ENCODE results near the gene NDFIP2.
A peak's percentile ranks its signal among the peaks of the same experiment; 100 is the strongest.

Gene NDFIP2, protein sequence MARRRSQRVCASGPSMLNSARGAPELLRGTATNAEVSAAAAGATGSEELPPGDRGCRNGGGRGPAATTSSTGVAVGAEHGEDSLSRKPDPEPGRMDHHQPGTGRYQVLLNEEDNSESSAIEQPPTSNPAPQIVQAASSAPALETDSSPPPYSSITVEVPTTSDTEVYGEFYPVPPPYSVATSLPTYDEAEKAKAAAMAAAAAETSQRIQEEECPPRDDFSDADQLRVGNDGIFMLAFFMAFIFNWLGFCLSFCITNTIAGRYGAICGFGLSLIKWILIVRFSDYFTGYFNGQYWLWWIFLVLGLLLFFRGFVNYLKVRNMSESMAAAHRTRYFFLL

DNA sequence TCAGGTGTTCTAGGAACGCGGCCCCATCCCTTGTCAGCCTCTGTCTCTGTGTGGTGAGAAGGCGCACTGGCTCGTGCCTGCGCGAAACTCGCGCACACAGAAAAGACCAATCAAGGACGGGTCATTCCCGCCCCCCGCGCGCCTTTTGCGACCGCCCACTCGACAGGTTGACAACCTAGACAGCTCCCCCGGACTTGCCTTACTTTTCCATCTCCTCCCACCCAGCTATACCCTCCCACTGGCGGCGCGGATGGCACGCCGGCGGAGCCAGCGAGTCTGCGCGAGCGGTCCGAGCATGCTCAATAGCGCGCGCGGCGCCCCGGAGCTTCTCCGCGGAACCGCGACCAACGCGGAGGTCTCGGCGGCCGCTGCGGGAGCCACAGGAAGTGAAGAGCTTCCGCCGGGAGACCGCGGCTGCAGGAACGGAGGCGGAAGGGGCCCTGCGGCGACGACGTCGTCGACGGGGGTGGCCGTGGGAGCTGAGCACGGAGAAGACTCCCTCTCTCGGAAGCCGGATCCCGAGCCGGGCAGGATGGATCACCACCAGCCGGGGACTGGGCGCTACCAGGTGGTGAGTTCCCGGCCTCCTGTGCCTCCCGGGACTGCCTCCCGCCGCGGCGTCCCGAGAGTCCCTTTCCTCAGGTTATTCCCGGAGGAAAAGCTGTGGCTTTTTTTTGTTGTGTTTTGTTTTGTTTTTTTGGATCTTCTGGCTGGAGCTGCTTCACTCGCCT is at the start of gene NDFIP2:
Gene NDFIP2 (plus strand): TSS at position 202 of the 731 bp plus-strand sequence. CDS start 49 bp downstream, at position 251.
- Histone ChIP-seq H4K20me1 (ENCODE audit: insufficient read depth) (no peaks in the 10 kb centered on the region), H3K27me3 (ENCODE audit: insufficient read depth, low read depth) (no peaks in the 10 kb centered on the region), H3K36me3 (ENCODE audit: insufficient read depth) (no peaks in the 10 kb centered on the region), H3K9ac (peak within 1 kb of the TSS; percentile 42; the same call in 1 of the 2 replicates), H3K4me2 (peak within 1 kb of the TSS; percentile 86), H3K4me1 (ENCODE audit: low read depth, poor library complexity, severe bottlenecking) (peaks cover 8% of the 10 kb centered on the region), H2AFZ (ENCODE audit: low read depth) (peak within 1 kb of the TSS; percentile 75), H3K4me3 (IDR thresholded peaks at IDR 0.05; ENCODE audit: insufficient read depth, low read depth, low read length) (no peak within 1 kb of the TSS), H3K79me2 (ENCODE audit: insufficient read depth, low read depth) (peaks cover 6% of the 10 kb centered on the region; the same call in 1 of the 2 replicates), H3K27ac (no peak within 1 kb of the TSS)
- TF ChIP-seq, protein P1, sequence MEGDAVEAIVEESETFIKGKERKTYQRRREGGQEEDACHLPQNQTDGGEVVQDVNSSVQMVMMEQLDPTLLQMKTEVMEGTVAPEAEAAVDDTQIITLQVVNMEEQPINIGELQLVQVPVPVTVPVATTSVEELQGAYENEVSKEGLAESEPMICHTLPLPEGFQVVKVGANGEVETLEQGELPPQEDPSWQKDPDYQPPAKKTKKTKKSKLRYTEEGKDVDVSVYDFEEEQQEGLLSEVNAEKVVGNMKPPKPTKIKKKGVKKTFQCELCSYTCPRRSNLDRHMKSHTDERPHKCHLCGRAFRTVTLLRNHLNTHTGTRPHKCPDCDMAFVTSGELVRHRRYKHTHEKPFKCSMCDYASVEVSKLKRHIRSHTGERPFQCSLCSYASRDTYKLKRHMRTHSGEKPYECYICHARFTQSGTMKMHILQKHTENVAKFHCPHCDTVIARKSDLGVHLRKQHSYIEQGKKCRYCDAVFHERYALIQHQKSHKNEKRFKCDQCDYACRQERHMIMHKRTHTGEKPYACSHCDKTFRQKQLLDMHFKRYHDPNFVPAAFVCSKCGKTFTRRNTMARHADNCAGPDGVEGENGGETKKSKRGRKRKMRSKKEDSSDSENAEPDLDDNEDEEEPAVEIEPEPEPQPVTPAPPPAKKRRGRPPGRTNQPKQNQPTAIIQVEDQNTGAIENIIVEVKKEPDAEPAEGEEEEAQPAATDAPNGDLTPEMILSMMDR (conservative IDR thresholded peaks at IDR 0.05; ENCODE audit: low read depth, low read length): no peak

- H3K9ac ChIP-seq: no peak overlapping the region
- no peaks in the 10 kb centered on the region for H3K79me2 ChIP-seq (ENCODE audit: insufficient read depth, low read depth)
- H3K4me3 ChIP-seq (IDR thresholded peaks at IDR 0.05; ENCODE audit: insufficient read depth, low read depth, low read length): no peak overlapping the region
- H3K4me2 ChIP-seq: no peak overlapping the region
- no peaks in the 10 kb centered on the region for H3K4me1 ChIP-seq (ENCODE audit: low read depth, poor library complexity, severe bottlenecking)
- no peaks in the 10 kb centered on the region for H4K20me1 ChIP-seq (ENCODE audit: insufficient read depth)
- H3K36me3 ChIP-seq (ENCODE audit: insufficient read depth): no peaks in the 10 kb centered on the region
- H3K27ac ChIP-seq: no peak overlapping the region
- TF ChIP-seq, protein P1 (conservative IDR thresholded peaks at IDR 0.05; ENCODE audit: low read depth, low read length): no peak
- H3K27me3 ChIP-seq (ENCODE audit: insufficient read depth, low read depth): no peaks in the 10 kb centered on the region
- H2AFZ ChIP-seq (ENCODE audit: low read depth): no peak overlapping the region
Measured at GRCh38 chr13:79432086-79432485, 48.9 kb upstream of the NDFIP2 start.

- Histone ChIP-seq H3K4me2 (no peak overlapping the region), H3K36me3 (ENCODE audit: insufficient read depth) (no peaks in the 10 kb centered on the region), H3K79me2 (ENCODE audit: insufficient read depth, low read depth) (no peaks in the 10 kb centered on the region), H3K9ac (no peak overlapping the region), H4K20me1 (ENCODE audit: insufficient read depth) (no peaks in the 10 kb centered on the region), H3K27me3 (ENCODE audit: insufficient read depth, low read depth) (no peaks in the 10 kb centered on the region), H3K27ac (no peak overlapping the region), H3K4me1 (ENCODE audit: low read depth, poor library complexity, severe bottlenecking) (no peaks in the 10 kb centered on the region), H2AFZ (ENCODE audit: low read depth) (no peak overlapping the region), H3K4me3 (IDR thresholded peaks at IDR 0.05; ENCODE audit: insufficient read depth, low read depth, low read length) (no peak overlapping the region)
- TF ChIP-seq, protein P1 (conservative IDR thresholded peaks at IDR 0.05; ENCODE audit: low read depth, low read length): no peak
Measured at GRCh38 chr13:79432992-79433391, 48.0 kb upstream of the NDFIP2 start.

GRCh38 chr13:79434556-79434955 is 46.4 kb upstream of the NDFIP2 start:
- no peaks in the 10 kb centered on the region for H3K36me3 ChIP-seq (ENCODE audit: insufficient read depth)
- TF ChIP-seq, protein P1 (conservative IDR thresholded peaks at IDR 0.05; ENCODE audit: low read depth, low read length): no peak
- no peak overlapping the region for H3K4me2 ChIP-seq
- no peak overlapping the region for H3K27ac ChIP-seq
- no peaks in the 10 kb centered on the region for H3K4me1 ChIP-seq (ENCODE audit: low read depth, poor library complexity, severe bottlenecking)
- H2AFZ ChIP-seq (ENCODE audit: low read depth): no peak overlapping the region
- H3K4me3 ChIP-seq (IDR thresholded peaks at IDR 0.05; ENCODE audit: insufficient read depth, low read depth, low read length): no peak overlapping the region
- no peaks in the 10 kb centered on the region for H3K27me3 ChIP-seq (ENCODE audit: insufficient read depth, low read depth)
- no peaks in the 10 kb centered on the region for H3K79me2 ChIP-seq (ENCODE audit: insufficient read depth, low read depth)
- H3K9ac ChIP-seq: no peak overlapping the region
- H4K20me1 ChIP-seq (ENCODE audit: insufficient read depth): no peaks in the 10 kb centered on the region

Data from KMS-11 (cell line).